ENCODE data around the gene VARS1. TPM values are rescaled to one million over a fixed set of nuclear protein-coding genes. Genes with fewer than 3 reads are reported as not detected.

VARS1 gene
- total RNA-seq, 1 donor from 2014 or later: 39.7 TPM

GRCh38 chr6:31792761-31793171 is 2.8 kb downstream of the VARS1 start:
- peak; percentile 65 for DNase-seq

DNA sequence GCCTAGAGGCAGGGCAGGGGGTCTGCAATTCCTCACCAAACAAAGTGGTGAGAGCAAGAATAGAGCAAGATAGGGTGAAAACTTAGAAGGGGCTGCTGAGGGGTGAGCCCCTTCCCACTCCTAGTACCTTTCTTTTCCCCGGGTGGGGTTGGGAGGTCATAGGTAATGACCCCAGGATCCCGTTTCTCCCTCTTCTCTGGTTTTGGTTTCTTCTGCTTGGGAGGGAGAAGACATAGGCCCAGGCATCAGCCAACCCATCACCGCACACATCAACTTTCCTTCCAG is 3.5 kb downstream of the VARS1 start:
- DNase-seq: no peak

DNA sequence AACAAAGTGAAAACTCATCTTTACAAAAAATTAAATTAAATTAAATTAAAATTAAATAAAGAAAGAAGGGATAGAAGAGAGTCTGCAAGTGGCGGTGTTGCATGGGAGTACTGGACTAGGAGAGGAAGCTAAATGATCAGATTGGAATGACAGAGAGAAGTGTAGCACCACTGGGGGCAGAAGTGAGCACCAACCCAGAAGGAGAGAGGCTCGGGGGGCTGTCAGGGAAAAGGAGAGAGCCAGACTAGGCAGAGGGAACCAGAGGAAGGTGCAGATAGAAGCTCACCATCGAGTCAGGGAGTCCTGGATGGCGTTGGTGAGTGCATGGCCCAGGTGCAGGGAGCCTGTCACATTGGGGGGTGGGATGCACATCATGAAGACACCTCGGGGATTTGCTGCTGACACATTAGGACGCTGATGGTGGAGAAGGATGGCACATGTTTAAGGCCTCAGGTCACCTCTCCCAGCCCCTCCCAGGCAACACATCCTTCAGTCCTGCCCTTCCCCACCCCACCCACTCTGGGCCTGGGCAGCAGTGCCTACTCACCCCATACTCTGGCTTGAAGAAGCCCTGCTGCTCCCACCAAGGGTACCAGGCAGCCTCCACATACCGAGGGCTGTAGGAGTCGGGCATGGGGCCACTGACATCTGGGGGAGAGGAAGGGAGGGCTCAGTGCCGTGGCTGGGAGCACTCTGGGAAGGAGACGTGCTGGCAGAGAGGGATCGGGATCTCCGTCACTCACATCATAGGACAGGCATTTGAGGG is 4.0 kb downstream of the VARS1 start:
- peak; percentile 68 for DNase-seq

DNA sequence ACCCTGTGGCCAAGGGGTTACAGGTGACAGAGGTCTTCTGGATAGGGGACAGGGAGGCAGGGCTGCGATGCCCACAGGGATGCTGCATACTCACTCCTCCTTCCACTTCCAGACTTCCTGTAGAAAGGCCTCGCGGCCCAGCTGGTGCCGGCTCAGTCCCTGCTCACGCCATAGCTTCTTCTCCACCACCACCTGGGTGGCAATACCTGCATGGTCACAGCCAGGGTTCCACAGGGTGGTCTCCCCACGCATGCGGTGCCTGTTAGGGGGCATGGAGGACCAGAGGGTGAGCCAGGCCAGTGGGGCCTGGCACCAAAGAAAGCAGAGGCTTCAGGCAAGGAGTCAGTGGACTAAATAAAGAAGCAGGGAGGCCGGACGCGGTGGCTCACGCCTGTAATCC is 10.1 kb downstream of the VARS1 start:
- DNase-seq: no peak

DNA sequence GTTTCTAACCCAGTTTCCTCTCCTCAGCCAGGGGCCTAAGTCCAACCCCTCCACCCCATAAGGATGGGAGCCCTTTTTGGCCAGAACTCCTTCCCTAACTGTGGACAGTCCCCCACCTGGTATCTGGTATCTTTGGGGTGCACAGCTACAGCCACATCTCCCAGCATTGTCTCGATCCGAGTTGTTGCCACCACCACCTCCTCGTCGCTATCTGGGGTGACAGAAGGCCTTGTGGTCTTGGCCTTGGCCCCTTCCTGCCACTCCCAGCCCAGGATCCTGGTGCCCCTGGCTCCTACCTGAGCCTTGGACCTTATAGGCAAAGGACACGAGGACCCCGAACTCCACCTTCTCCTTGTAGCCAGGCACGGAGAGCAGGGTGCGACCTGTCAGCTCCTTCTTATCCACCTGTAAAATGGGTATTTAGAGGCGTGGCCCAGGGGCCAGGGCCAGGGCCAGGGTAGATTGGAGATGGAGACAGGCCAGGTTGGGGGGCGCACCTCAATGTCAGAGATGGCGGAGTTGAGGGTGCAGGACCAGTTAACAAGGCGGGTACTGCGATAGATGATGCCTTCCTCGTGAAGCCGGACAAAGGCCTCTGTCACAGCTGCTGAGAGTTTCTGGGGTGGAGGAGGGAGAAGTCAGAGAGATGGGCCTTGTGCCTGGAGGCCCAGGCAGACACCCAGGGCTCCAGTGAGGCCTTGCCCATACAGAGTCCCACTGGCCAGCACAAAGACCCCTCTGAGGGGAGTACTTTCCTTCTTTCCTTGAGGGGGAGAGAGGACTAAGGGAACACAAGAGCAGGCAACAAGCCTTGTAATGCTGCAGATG is 11.2 kb downstream of the VARS1 start:
- no peak for DNase-seq

DNA sequence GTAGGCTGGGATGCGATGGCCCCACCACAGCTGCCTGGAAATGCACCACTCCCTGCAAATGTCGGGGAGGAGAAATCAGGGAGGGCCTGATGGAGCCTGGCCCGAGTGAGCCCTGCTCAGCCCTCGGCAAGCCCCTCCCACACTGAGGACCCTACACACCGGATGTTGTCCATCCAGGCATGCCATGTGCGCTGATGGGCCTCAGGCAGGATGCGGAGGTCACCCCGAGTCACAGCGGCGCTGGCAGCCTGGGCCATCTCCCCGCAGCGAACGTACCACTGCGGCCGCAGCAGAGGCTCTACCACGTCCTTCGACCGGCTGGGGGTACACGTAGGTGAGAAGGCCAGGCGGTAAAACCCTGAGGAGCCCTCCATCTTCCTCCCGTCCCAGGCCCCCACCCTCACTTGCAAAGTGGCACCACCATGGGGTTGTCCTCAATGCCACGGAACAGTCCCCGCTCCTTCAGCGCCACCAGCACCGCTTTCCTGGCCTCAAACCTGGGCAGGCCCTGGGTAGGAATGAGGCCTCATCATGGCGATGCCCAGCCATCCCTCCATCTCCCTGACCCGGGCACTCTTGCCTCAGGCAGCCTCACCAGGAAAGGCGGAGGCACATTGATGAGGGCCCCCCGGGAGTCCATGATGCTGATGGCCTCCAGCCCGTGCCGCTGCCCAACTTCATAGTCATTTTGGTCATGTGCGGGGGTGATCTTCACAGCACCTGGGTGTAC is 13.3 kb downstream of the VARS1 start:
- DNase-seq: no peak

DNA sequence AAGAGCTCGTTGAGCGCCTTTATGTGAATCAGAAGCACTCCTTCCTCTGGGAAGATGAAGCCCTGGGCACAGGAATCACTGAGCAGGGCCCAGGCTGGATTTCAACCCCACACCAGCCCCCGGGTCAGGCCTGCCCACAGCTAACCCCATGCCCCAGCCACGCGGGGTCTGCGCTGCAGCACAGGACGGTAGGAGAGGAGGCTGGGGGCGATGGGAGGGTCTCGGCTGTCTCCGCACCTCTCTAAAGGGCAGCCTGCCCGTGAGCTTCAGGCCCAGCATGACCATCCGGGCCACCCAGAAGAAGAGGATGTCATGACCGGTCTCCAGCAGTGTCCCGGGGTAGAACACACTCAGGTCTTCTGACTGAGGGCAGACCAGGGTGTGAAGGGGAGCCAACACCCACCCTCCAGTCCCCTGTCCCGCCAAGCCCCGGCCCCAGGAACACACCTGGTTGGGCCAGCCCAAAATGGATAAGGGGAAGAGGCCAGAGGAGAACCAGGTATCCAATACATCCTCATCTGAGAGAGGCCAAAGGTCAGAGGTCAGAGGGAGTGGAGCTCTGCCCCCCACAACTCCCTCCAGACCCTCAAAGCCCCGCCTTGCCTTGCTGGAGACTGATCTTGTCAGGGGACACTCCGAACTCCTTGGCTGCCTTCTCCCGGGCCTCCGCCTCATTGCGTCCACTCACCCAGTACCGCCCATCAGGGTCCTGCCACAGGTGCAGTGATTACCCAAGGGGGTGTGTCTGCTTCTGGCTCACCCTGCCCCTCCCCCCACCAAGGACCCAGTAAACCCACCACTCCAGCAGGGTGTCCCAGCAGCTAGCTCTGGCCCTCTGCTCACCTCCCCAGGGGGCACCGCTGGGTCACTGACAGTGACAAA is 14.1 kb downstream of the VARS1 start:
- DNase-seq: no peak

DNA sequence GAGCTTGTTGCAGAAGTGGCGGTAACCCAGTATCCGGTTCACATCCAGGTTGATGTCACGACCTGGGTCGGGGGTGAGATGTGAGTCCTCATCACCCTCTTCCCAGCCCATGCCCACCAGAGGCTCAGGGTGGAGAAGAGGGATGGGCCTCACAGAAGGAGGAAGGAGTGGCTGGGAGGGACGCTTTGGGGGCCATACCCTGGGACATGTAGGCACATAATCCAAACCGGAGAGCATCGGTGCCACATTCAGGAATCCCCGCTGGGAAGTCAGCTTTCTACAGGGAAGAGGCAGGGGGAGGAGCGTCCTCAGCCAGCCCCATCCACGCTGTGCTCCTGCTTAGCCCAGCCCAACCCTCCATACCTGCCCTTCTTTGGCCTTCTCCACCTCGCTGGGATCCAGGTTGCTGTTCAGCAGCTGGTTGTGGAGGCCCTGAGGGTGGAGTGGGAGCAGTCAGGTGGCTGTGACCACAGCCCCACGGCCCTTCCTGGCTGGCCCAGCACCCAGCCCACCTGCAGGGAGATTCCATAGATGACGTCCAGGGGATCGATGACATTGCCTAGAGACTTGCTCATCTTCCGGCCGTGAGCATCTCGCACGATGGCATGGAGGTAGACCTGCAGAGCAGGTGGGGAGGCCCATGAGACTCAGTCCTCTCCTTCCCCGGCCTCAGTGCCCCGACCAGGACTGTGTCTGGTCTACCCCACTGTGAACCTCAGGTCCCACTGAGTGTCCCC is 14.9 kb downstream of the VARS1 start:
- DNase-seq: no peak

DNA sequence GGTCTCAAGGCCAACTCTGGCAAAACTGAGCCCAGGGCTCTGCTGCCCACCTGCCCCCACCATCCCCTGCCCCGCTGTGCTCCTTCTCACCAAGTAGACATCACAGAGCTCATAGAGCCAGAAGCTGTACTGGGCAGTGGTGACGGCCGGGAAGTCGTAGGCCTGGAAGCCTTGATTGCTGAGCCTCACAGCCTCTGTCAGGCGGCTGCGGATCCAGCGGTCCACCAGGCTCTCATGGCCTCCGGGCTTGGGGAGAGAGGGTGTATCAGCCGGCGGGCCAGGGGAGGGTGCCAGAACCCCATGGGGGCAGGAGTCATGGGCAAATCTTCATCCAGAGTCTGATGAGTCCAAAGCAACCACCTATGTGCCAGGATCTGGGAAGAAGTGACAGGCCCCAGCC is 15.6 kb downstream of the VARS1 start:
- DNase-seq: no peak

GRCh38 chr6:31778999-31779885 is 16.3 kb downstream of the VARS1 start:
- DNase-seq: no peak

- DNase-seq: no peak
These were observed 17.4 kb downstream of the VARS1 start for GRCh38 chr6:31778193-31778592.

GRCh38 chr6:31777667-31778050 is 17.9 kb downstream of the VARS1 start:
- DNase-seq: no peak

DNA sequence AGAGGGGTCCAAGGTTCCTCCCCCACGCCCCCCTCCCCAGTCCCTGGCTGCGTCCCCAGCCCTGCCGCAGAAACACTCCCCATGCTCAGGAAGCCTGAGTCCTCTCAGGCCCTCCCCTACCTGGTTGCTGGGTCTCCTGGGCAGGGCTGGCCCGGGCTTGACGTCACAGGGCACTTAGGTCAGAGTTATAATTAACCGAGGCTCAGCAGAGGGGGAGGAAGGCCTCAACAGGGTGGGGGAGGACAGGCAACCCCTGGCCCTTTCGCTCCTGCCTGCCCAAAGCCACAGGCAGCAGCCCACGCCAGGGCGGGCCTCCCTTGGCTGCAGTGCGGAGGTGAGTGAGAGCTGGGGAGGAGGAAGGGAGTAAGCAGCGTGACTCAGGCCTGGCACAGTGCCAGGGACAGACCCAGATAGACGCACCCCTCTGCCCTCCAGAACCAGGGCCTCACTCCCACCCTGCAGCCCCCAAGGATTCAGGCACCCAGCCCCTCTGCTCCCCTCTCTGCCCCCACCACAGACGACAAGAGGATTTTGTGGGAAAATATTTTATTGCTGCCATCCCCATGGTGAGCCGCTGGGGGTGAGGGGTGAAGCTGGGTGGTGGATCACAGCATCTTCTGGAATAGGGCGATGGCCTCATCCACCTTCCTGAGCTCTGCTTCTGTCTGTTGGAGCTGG is 18.4 kb downstream of the VARS1 start, which contains the start of gene VWA7:
TSS of gene VWA7 (minus strand) at position 340 of the 678 bp plus-strand sequence. CDS start 549 bp downstream, outside the sequence.
- peak; percentile 65 for DNase-seq

- no peak for DNase-seq
These were observed 19.0 kb downstream of the VARS1 start for GRCh38 chr6:31776485-31776988.

DNA sequence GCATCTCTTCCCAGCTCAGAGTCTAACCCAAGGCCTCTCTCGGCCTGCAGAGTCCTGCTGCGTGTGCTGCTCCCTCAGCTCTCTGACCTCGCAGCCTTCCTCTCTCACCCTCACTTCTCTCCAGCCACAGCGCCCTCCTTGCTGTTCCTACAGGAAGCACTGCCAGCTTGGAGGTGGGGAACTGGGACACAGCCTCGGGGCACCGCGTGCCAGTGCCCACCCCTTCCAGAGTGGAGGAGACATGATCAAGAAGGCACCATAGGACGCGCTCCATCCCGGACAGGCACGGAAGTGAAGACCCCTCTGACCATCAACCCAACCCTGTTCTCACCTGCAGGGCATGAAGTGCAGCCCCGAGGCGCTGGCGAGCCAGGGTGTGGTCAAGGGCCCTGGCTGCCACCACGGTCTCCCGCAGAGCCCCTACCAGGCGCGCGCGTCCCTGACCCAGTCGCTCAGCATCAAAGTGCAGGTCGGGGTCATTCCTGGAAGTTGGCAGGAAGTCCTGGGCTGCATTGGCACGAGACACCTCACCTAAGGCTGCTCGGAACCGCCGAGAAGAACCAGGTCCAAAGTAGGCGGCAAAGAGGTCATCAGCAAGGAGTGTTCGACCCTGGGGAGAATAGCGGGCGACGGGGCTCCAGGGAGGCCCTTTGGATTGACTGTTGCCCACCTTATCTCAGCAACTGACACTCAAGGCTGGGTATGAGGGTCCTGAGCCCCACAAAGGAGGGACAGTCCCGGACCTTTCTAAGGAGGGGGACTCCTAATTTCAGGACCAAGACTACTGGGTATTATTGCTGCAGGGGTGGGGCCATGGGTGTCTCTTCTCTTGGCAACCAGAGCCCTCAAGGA is 19.7 kb downstream of the VARS1 start:
- no peak for DNase-seq

GRCh38 chr6:31775184-31775583 is 20.4 kb downstream of the VARS1 start:
- DNase-seq: no peak

DNA sequence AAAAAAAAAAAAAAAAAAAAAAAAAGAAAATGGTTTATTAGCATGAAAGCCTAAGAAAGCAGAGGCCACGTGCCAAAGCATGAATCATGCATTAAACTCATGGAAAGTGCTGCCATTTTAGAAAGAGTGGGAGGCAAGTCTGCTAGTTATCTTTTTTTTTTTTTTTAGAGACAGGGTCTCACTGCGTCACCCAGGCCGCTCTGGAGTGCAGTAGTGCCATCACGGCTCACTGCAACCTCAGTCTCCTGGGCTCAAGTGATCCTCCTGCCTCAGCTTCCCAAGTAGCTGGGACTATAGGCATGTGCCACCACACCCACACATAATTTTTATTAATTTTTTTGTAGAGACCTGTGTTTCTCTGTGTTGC is 23.6 kb downstream of the VARS1 start:
- no peak for DNase-seq

DNA sequence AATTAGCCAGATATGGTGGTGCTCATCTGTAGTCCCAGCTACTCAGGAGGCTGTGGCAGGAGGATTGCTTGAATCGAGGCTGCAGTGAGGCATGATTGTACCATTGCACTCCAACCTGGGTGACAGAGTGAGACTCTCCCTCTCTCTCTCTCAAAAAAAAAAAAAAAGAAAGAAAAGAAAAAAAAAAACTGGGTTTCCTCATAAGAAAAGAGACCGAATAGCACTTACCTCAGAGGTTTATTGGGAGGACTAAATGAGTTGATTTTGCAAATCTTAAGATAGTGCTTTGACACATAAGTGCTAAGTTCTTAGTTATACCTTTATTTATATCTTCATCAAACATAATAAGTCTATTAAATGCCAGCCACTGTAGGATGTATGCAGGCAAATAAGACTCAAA is 24.7 kb downstream of the VARS1 start:
- no peak for DNase-seq
